GM13977 (cell line): ENCODE measurements around the gene PPP1R9B.

ENCODE experiments used
- DNase-seq: peaks from one replicate; pipeline ENCODE4 v3.0.0; 2012; ENCODE audit warnings: low spot score
- in situ Hi-C: fragments of 300-500 bp; cut with MboI; formaldehyde crosslinking; loops from one replicate; pipeline ENCODE4 v1.12.0; 2022; ENCODE audit warnings: low sequenced_read_pairs, low pct_unique_long_range_greater_than_20kb, mixed read lengths, inconsistent platforms; ENCODE audit not compliant: unreplicated experiment
- TF ChIP-seq, protein P1 (sequence below): IDR thresholded peaks from 2 replicates; pipeline ENCODE4 v1.5.1; 2012; ENCODE audit warnings: mild to moderate bottlenecking, control low read depth; ENCODE audit not compliant: insufficient read depth; ENCODE audit errors: extremely low read depth, missing control alignments

Gene PPP1R9B

DNA sequence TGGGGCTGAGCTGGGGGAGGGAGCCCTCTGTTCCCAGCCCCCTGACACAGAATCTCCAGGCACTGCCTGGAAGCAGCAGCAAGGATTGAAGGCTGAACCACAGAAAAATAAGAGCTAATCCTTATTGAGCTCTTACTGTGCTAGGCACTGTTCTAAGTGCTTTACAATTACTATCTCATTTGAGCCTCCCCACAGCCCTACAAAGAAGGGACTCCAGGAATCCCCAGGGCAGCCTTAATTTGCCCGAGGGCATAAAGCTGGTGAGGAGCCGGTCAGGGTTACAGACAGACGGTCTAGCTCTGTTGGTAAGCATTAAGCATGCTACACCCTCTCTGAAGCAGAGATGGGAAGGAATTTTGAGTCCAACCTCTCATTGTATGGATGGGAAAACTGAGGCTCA lies 27.5 kb downstream of the PPP1R9B start:
- TF ChIP-seq, protein P1, sequence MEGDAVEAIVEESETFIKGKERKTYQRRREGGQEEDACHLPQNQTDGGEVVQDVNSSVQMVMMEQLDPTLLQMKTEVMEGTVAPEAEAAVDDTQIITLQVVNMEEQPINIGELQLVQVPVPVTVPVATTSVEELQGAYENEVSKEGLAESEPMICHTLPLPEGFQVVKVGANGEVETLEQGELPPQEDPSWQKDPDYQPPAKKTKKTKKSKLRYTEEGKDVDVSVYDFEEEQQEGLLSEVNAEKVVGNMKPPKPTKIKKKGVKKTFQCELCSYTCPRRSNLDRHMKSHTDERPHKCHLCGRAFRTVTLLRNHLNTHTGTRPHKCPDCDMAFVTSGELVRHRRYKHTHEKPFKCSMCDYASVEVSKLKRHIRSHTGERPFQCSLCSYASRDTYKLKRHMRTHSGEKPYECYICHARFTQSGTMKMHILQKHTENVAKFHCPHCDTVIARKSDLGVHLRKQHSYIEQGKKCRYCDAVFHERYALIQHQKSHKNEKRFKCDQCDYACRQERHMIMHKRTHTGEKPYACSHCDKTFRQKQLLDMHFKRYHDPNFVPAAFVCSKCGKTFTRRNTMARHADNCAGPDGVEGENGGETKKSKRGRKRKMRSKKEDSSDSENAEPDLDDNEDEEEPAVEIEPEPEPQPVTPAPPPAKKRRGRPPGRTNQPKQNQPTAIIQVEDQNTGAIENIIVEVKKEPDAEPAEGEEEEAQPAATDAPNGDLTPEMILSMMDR: no peak
- no peak for DNase-seq
- in situ Hi-C loops: no loop called here

- DNase-seq: no peak
- TF ChIP-seq, protein P1: no peak
- in situ Hi-C loops: no loop called here
These were observed 29.8 kb downstream of the PPP1R9B start for GRCh38 chr17:50120475-50121253.

- DNase-seq: no peak
- TF ChIP-seq, protein P1: no peak
- in situ Hi-C loops: no loop called here
These were observed 31.7 kb downstream of the PPP1R9B start for GRCh38 chr17:50118828-50119218.

DNA sequence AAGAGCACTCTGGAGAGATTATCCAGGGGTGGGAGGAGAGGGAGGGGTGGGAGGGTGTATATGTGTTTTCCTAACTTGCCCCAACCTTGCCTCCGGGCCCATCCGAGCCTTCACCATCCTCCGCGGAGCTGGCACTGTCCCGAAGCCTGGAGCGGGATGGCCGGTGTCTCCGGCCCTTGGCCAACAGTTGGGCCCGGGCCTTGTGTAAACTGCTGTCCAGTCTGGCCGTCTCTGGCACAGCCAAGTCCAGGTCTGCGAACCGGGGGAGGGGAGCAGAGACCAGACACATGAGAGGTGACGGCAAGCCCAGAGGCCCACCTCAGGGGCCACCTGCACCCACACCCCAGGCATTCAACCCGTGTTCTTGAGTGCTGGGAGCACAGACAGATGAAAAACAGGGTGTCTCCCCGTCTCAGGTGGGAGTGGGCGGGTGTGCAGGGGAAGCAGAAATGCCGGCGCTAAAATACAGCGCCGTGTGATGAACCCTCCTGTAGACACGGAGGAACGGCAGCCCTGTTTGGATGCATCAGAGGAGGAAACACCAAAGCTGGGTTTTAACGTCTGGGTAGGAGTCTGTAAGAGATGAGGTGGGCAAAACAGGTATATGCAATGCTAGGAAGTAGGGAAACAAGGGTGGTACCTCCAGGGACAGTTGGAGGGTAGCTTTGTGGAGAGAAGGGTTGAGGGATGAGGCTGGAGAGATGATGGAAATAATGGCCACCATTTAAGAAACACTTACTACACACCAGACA lies 32.2 kb downstream of the PPP1R9B start:
- TF ChIP-seq, protein P1: no peak
- no peak for DNase-seq
- in situ Hi-C loops: no loop called here

GRCh38 chr17:50117202-50118051 lies 33.0 kb downstream of the PPP1R9B start:
- peak; percentile 79 for DNase-seq
- TF ChIP-seq, protein P1: peak; percentile 57
- in situ Hi-C loops: no loop called here

- no peak for DNase-seq
- TF ChIP-seq, protein P1: no peak
- in situ Hi-C loops: no loop called here
These were observed 34.7 kb downstream of the PPP1R9B start for GRCh38 chr17:50115756-50116155.
